ENCODE data around the gene APOBEC3B. TPM values are rescaled to one million over a fixed set of nuclear protein-coding genes. Genes with fewer than 3 reads are reported as not detected.

The APOBEC3B gene
- polyA plus RNA-seq, 1 donor: 3.8 TPM

DNA sequence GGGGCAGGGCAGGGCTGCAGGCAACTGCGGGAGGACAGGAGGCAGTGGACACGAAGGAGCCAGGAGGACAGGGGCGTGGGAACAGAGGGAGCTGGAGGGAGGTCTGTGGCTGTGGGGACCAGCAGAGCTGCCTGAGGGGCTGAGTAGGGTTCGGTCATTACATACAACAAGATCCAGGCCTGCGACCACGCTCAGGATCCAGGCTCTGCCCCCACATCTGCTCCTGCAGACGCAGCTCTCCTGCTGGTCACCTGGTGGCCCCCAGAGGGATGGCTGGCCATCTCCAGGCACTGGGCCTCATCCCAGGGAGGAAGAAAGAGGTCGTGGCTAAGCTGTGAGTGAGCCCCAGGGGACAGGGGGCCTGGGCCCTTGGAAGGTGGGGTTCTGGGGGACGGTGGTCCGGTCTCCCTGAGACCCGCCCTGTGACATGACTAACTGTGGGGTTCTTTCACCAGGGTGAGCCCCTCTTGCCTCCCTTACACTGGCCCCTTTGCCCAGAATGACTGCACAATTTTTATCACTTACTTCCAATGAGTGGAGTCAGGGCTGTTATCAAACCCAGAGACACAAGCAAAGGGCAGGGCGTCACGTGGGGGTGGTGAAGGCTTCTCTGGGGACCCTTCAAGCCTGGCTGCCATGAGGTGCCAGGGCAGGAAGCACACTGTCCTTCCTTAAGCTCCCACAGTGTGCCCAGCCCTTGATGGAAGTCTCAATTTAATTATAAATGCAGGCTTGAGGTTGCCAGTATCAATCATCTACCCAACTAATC, 31.4 kb upstream of the APOBEC3B start:
- no peaks in the 10 kb centered on the region for H3K9me3 ChIP-seq (ENCODE audit: control insufficient read depth, low read depth, low read length)
- no peaks in the 10 kb centered on the region for H3K36me3 ChIP-seq (ENCODE audit: control insufficient read depth, insufficient read depth, low read length)
- H3K27ac ChIP-seq (ENCODE audit: low read length): peak overlapping the region; percentile 51
- DNase-seq: no peak
- H3K4me3 ChIP-seq (ENCODE audit: low read length): no peak overlapping the region
- H3K4me1 ChIP-seq (ENCODE audit: control insufficient read depth, insufficient read depth, low read length): peaks cover 38% of the 10 kb centered on the region
- WGBS (ENCODE audit: insufficient coverage, low lambda C conversion rate): no CpG with 5 or more reads among the region's 13 CpGs
- H3K27me3 ChIP-seq (ENCODE audit: control insufficient read depth, insufficient read depth, low read length): no peaks in the 10 kb centered on the region

DNA sequence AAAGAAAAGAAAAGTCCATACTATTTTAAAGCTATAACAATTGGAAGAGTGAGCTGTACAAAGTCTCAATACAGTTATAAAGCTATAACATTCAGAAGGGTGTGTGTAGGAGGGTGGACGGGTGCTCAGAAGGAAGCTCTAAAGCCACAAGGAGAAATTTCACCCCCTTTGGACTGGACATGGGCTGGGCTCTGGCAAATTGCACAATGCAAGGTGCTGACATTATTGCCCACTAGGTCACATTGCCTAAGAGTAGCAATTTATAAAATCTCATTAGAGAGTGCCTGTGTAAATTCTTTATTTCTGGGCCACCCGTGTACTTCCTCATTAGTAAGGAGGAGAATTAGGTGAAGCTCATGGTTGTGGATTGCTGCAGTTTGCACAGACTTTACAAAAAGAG, 30.4 kb upstream of the APOBEC3B start:
- Histone ChIP-seq H3K36me3 (ENCODE audit: control insufficient read depth, insufficient read depth, low read length) (no peaks in the 10 kb centered on the region), H3K4me3 (ENCODE audit: low read length) (no peak overlapping the region), H3K27me3 (ENCODE audit: control insufficient read depth, insufficient read depth, low read length) (no peaks in the 10 kb centered on the region), H3K4me1 (ENCODE audit: control insufficient read depth, insufficient read depth, low read length) (peaks cover 40% of the 10 kb centered on the region), H3K27ac (ENCODE audit: low read length) (peak overlapping the region; percentile 51), H3K9me3 (ENCODE audit: control insufficient read depth, low read depth, low read length) (no peaks in the 10 kb centered on the region)
- no CpG with 5 or more reads among the region's 2 CpGs for WGBS (ENCODE audit: insufficient coverage, low lambda C conversion rate)
- peak; percentile 80 to 86 for DNase-seq

DNA sequence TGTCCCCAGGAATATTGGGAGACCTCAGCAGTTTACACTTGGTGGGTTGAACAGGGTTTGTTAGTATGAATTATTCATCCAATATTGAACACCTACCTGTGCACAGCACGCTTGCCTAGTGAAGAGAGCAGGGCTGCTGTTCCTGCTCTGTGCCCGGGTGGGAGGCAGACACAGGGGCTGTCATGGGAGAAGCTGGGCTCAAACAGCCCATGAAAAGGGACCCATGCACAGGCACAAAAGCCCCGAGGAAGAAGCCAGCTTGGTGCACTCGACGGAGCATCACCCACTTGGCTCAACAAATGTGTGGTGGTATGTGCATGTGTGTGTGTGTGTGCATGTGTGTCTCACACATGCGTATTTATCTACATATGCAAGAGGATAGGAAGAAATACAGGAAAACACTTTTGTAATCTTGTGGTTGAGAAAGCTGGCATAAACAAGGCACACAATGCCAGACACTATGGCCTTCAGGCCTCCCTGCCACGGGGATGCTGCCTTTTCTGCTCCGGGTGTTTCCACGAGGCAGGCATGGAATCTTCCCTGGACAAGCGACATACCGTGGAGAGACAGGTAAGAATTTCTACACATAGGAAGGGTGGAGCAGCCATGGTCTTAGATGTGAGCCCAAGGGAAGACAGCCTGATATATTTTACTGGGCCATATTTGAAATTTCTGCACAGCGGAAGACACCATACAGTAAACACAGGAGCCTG, 29.7 kb upstream of the APOBEC3B start:
- H3K4me1 ChIP-seq (ENCODE audit: control insufficient read depth, insufficient read depth, low read length): peaks cover 40% of the 10 kb centered on the region
- peak overlapping the region; percentile 51 for H3K27ac ChIP-seq (ENCODE audit: low read length)
- H3K4me3 ChIP-seq (ENCODE audit: low read length): no peak overlapping the region
- no peak for DNase-seq
- no peaks in the 10 kb centered on the region for H3K36me3 ChIP-seq (ENCODE audit: control insufficient read depth, insufficient read depth, low read length)
- 73% methylated on average over 3 of the region's 12 CpGs for WGBS (ENCODE audit: insufficient coverage, low lambda C conversion rate)
- H3K27me3 ChIP-seq (ENCODE audit: control insufficient read depth, insufficient read depth, low read length): no peaks in the 10 kb centered on the region
- H3K9me3 ChIP-seq (ENCODE audit: control insufficient read depth, low read depth, low read length): no peaks in the 10 kb centered on the region

DNA sequence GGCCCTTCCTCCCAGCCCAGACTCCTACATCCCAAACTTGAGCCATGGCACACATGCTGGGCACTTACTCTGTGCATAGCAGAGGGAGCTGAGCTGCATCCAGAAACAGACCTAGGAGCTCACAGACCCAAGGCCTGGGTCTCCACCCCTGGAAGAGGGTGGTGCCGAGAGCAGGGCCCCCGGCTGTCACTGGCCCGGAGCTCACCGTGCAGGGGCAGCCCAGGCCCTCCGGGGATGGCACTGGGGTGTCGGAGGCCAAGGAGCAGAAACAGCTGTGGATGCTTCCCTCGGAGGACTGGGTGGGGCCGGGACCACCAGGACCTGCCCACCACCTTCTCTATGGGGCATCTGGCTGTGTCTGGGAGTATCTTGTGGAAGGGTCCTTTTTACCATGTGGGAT, 29.1 kb upstream of the APOBEC3B start:
- Histone ChIP-seq H3K27ac (ENCODE audit: low read length) (no peak overlapping the region), H3K36me3 (ENCODE audit: control insufficient read depth, insufficient read depth, low read length) (no peaks in the 10 kb centered on the region), H3K9me3 (ENCODE audit: control insufficient read depth, low read depth, low read length) (no peaks in the 10 kb centered on the region), H3K4me3 (ENCODE audit: low read length) (no peak overlapping the region), H3K4me1 (ENCODE audit: control insufficient read depth, insufficient read depth, low read length) (peaks cover 40% of the 10 kb centered on the region), H3K27me3 (ENCODE audit: control insufficient read depth, insufficient read depth, low read length) (no peaks in the 10 kb centered on the region)
- DNase-seq: no peak
- WGBS (ENCODE audit: insufficient coverage, low lambda C conversion rate): no CpG with 5 or more reads among the region's 8 CpGs

DNA sequence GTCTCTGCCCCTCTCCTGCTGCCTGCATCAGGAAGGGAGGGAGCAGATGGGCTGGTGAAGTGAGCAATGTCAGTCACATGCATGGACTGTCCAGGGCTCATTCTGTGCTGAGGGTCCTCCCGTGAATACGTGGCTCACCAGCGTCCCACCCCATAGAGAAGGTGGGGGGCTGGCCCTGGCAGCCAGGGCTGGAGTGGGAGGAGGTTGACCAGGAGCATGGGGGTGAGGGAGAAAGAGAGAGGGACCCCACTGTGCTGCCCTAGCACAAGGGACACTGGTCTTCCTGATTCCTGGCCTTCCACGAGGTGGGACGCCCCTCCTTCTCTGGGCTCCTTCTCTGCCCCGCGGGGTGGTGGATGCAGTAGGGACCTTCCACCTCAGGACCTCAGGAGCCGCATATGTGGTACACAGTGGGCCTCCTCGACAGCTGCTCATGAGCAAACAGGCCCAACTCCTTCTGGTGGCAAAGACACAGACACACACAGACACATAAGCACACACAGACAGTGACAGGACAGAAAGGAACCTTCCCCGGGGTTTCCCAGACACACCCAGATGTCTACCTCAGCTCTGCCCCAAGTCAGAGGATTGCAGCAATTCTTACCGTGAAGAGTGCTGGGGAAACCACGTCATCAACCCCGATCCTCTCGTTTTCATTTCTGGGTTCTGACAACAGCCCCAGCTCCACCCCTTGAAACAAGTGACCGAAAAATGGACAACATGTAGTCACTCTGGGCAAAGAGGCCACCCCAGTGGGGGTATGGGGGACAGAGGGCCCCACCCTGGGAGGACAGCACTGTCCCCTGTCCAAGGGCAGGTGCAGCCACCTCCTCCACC, 28.4 kb upstream of the APOBEC3B start:
- DNase-seq: peak; percentile 75 to 86
- WGBS (ENCODE audit: insufficient coverage, low lambda C conversion rate): no CpG with 5 or more reads among the region's 15 CpGs
- no peaks in the 10 kb centered on the region for H3K36me3 ChIP-seq (ENCODE audit: control insufficient read depth, insufficient read depth, low read length)
- H3K27ac ChIP-seq (ENCODE audit: low read length): no peak overlapping the region
- H3K4me1 ChIP-seq (ENCODE audit: control insufficient read depth, insufficient read depth, low read length): peaks cover 40% of the 10 kb centered on the region
- no peaks in the 10 kb centered on the region for H3K27me3 ChIP-seq (ENCODE audit: control insufficient read depth, insufficient read depth, low read length)
- H3K9me3 ChIP-seq (ENCODE audit: control insufficient read depth, low read depth, low read length): no peaks in the 10 kb centered on the region
- H3K4me3 ChIP-seq (ENCODE audit: low read length): no peak overlapping the region

DNA sequence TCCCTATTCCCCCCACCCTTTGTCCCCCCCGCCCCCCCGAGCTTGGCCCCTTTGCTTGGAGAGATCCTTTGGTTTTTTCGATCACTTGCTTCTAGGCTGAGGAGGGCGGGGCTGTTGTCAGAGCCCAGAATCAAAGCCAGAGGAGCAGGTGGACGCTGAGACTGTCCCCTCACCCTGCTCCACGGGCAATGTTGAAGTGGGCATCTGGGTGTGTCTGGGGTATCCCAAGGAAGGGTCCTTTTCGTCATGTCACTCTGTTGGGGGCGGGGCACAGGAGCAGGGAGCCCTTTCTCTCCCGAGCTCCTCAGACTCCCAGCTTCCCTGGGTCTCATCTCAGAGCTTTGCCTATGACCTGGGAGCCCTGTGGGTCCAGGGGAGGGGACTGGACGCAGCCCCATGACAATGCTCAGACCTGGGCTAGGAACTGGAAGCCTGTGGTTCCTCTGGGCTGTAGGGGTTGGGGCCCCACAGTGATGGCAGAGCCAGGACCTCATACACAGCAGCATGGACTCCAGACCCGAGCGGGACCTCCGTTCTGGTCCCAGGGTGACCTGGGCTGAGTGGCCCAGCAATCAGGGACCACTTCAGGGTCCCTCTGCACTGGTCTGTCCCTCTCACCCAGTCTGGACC, 27.6 kb upstream of the APOBEC3B start:
- Histone ChIP-seq H3K36me3 (ENCODE audit: control insufficient read depth, insufficient read depth, low read length) (no peaks in the 10 kb centered on the region), H3K27ac (ENCODE audit: low read length) (peak overlapping the region; percentile 38), H3K27me3 (ENCODE audit: control insufficient read depth, insufficient read depth, low read length) (no peaks in the 10 kb centered on the region), H3K4me3 (ENCODE audit: low read length) (no peak overlapping the region), H3K9me3 (ENCODE audit: control insufficient read depth, low read depth, low read length) (no peaks in the 10 kb centered on the region), H3K4me1 (ENCODE audit: control insufficient read depth, insufficient read depth, low read length) (peaks cover 40% of the 10 kb centered on the region)
- DNase-seq: peak in 1 of 2 donors; percentile 35
- no CpG with 5 or more reads among the region's 13 CpGs for WGBS (ENCODE audit: insufficient coverage, low lambda C conversion rate)

DNA sequence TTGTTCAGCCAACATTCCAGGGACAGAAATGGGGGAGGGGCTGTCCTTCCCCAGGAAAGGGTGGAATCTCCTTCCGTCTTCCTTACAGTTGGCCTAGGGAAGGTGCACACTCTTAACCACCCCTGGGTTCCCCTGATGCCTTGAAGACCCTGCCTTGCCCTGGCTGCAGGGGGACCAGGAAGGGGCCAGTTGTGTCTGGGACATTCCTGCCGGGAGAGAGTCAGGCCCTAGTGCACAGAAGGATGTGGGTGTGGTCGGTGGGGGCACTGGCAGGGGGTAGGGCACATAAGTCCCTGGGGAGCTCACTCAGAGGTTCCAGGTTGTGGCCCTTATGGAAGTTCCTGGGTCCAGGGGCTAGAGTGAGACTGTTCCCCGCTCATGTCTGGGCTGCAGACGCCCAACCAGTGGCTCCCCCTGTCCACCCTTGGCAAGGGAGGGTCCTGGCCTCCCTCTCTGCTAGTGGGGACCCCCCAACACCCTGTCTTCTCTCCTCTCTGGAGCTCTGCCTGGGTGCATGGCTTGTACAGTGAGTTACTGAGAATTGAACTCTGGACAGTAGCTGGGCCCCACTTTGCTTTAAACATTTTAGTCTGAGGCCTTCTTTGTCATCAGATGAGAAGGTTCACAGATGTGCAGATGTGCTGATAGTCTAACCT, 26.8 kb upstream of the APOBEC3B start:
- H3K4me1 ChIP-seq (ENCODE audit: control insufficient read depth, insufficient read depth, low read length): peaks cover 40% of the 10 kb centered on the region
- no peaks in the 10 kb centered on the region for H3K36me3 ChIP-seq (ENCODE audit: control insufficient read depth, insufficient read depth, low read length)
- no peaks in the 10 kb centered on the region for H3K27me3 ChIP-seq (ENCODE audit: control insufficient read depth, insufficient read depth, low read length)
- DNase-seq: peak in 1 of 2 donors; percentile 55
- H3K4me3 ChIP-seq (ENCODE audit: low read length): no peak overlapping the region
- no peaks in the 10 kb centered on the region for H3K9me3 ChIP-seq (ENCODE audit: control insufficient read depth, low read depth, low read length)
- H3K27ac ChIP-seq (ENCODE audit: low read length): peak overlapping the region; percentile 38
- no CpG with 5 or more reads among the region's 5 CpGs for WGBS (ENCODE audit: insufficient coverage, low lambda C conversion rate)

DNA sequence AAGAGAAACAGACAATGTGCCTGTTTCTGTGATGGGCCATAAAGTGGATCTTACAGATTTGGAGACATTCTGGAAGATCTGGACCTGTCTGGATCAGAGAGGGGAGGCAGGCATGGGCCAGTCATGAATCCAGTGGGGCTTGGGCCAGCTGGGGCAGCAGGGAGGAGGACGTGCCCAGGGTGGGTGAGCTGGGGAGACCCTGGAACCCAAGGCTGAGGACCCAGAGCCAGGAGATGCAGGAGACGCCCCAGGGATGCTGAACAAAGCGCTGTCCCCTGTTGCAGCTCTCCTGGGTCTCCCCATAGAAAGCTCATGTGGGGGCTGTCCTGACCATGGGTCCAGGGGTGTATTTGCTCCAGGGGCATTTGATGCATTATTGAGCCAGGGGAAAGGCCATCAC, 26.2 kb upstream of the APOBEC3B start:
- no peak for DNase-seq
- no CpG with 5 or more reads among the region's 3 CpGs for WGBS (ENCODE audit: insufficient coverage, low lambda C conversion rate)

DNA sequence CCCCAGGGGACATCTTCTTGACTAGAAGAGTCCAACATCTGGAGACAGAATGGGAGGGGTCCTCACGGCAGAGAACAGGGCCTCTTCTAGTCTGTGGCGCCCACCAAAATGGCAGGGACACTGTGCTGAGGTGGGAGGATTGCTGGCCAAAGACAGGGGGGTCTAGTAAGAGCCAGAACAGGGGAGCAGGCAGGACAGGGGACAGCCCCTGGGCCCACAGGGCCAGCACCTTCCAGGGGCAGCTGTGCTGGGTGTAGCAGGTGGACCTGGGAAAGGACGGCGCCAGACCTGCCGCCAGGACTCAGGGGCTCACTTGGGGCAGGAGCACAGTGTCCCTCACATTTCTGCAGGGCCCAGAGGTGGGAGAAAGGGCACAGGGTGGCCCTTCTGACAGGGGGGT, 25.6 kb upstream of the APOBEC3B start:
- Histone ChIP-seq H3K27ac (ENCODE audit: low read length) (no peak overlapping the region), H3K27me3 (ENCODE audit: control insufficient read depth, insufficient read depth, low read length) (no peaks in the 10 kb centered on the region), H3K4me1 (ENCODE audit: control insufficient read depth, insufficient read depth, low read length) (peaks cover 32% of the 10 kb centered on the region), H3K4me3 (ENCODE audit: low read length) (no peak overlapping the region), H3K36me3 (ENCODE audit: control insufficient read depth, insufficient read depth, low read length) (no peaks in the 10 kb centered on the region), H3K9me3 (ENCODE audit: control insufficient read depth, low read depth, low read length) (no peaks in the 10 kb centered on the region)
- DNase-seq: no peak
- WGBS (ENCODE audit: insufficient coverage, low lambda C conversion rate): no CpG with 5 or more reads among the region's 5 CpGs

More for the DNA sequence above, 26.2 kb upstream of the APOBEC3B start:
- Histone ChIP-seq H3K9me3 (ENCODE audit: control insufficient read depth, low read depth, low read length) (no peaks in the 10 kb centered on the region), H3K4me1 (ENCODE audit: control insufficient read depth, insufficient read depth, low read length) (peaks cover 35% of the 10 kb centered on the region), H3K36me3 (ENCODE audit: control insufficient read depth, insufficient read depth, low read length) (no peaks in the 10 kb centered on the region), H3K27ac (ENCODE audit: low read length) (no peak overlapping the region), H3K27me3 (ENCODE audit: control insufficient read depth, insufficient read depth, low read length) (no peaks in the 10 kb centered on the region), H3K4me3 (ENCODE audit: low read length) (no peak overlapping the region)
